Heart right ventricle (tissue), 16 donors: ENCODE results near the gene SCYGR8. TPM values are rescaled to one million over a fixed set of nuclear protein-coding genes. Genes with fewer than 3 reads are reported as not detected.
"Not testable (repeated sequence)": the region's sequence is repeated elsewhere in the genome, so short reads cannot be mapped to it uniquely, and the experiment has no call there.

Source experiments
- ATAC-seq, 8 donors: fragments of 200-7000 bp; cut with Tn5 transposase; one replicate each; pipeline ENCODE4 v1.9.1; 2020; ENCODE audit warnings: mild to moderate bottlenecking in 8 of 8, moderate library complexity in 8 of 8, moderate number of reproducible peaks in 1 of 8
- DNase-seq, 2 donors: peaks; one replicate each; pipeline ENCODE4 v3.0.0-alpha.2; 2020
- H3K27ac ChIP-seq, 10 donors: fragments of 200-600 bp; sonication (generic) in 2 of 10; one replicate each; pipeline versions ENCODE4 v1.5.0 to v1.8.0; 2020 to 2022; ENCODE audit warnings: mild to moderate bottlenecking in 3 of 10
- H3K27me3 ChIP-seq, 7 donors: fragments of 200-600 bp; one replicate each; pipeline ENCODE4 v1.8.0; 2021 to 2022; ENCODE audit warnings: mild to moderate bottlenecking in 2 of 7
- H3K36me3 ChIP-seq, 9 donors: fragments of 200-600 bp; sonication (generic) in 1 of 9; one replicate each; pipeline versions ENCODE4 v1.5.0 to v1.8.0; 2020 to 2022; ENCODE audit warnings: mild to moderate bottlenecking in 2 of 9
- H3K4me1 ChIP-seq, 9 donors: fragments of 200-600 bp; sonication (generic) in 1 of 9; one replicate each; pipeline versions ENCODE4 v1.5.0 to v1.8.0; 2020 to 2022; ENCODE audit warnings: mild to moderate bottlenecking in 4 of 9
- H3K4me3 ChIP-seq, 10 donors: fragments of 200-600 bp; sonication (generic) in 2 of 10; one replicate each; pipeline versions ENCODE4 v1.5.0 to v1.8.0; 2020 to 2022; ENCODE audit warnings: mild to moderate bottlenecking in 7 of 10, moderate library complexity in 2 of 10
- H3K9me3 ChIP-seq, 11 donors: fragments of 200-600 bp in 10 of 11; sonication (generic) in 2 of 11; one replicate each; pipeline versions ENCODE4 v1.5.0 to v1.8.0; 2013 to 2022; ENCODE audit warnings: mild to moderate bottlenecking in 2 of 11, control low read depth in 1 of 11, moderate library complexity in 1 of 11
- CTCF ChIP-seq, 9 donors: fragments of 200-600 bp; sonication (generic) in 2 of 9; IDR thresholded peaks; one replicate each; pipeline versions ENCODE4 v1.5.0 to v1.8.0; 2021 to 2022; ENCODE audit warnings: antibody characterized with exemption in 9 of 9, mild to moderate bottlenecking in 5 of 9, moderate library complexity in 1 of 9
- WGBS, 2 donors: extraction: QIAGEN DNeasy Blood & Tissue Kit; methylation state at CpG; one replicate each; pipeline ENCODE4 v1.1.7; 2013; ENCODE audit warnings: inconsistent platforms in 1 of 2; 5-methylcytosine and 5-hydroxymethylcytosine counted together
- intact Hi-C, 10 donors: fragments of 100-400 bp; cut with DNase I; formaldehyde crosslinking; loops; one replicate each; pipeline versions ENCODE4 v1.11.1 to v1.14.2; 2022
- polyA plus RNA-seq, 2 donors: library from polyadenylated mRNA; stranded (reverse); fragments of 200-250 nt; gene quantifications; one replicate each; pipeline ENCODE4 v1.2.3, GENCODE V29; 2013
- total RNA-seq, 10 donors: library from RNA; stranded (reverse); fragmentation: NEBNext Ultra II Directional in 3 of 10; extraction: Animal tissue kit (Norgen Biotek cat#: 25700) in 3 of 10; gene quantifications; one replicate each; pipeline versions ENCODE4 v1.2.1 to v1.2.4, GENCODE V29; 2021 to 2023
- donor health status: Arrhythmogenic right ventricular cardiomyopathy.
- donor health status: ischemic (EF 13 %, LVEDD 7.1; RV severe dilation, severe dysfunction).
- donor health status: healthy with polysubstance abuse.
- donor health status: DM: no; HTN: yes; CAD: no.
- donor health status: DM: no; HTN: no; CAD: no.
- donor health status: ischemic (EF 25% LVEDD 6.9; RV normal size, moderate dysfunction).
- donor health status: ischemic (EF 25% LVEDD 5.7; RV mildly dilated, moderate dysfunction).
- donor health status: healthy.
- donor health status: DM: yes; HTN: yes; CAD: no.
- donor health status: Ischemic cardiomyopathy.
- donor health status: ischemic (EF 35%, LVEDD 5.7; RV mildly dilated, moderate dysfunction).
- donor health status: nonischemic (EF 11% LVEDD 7.7; RV severe dilation, severe dysfunction).
- donor health status: DM: yes; HTN: yes; CAD: no.
- donor health status: PGD.
- donor health status: ischemic (EF 29% LVEDD 5.4; RV normal size, mild dysfunction).
- donor health status: nonischemic (EF 23%, LVEDD 6.1; RV moderate dilation, normal function).

The SCYGR8 gene
- total and polyA plus RNA-seq, 12 donors = not detected

- whole genome bisulfite sequencing, 2 donors = 90 to 93% methylated on average over 4 of the region's 4 CpGs
- Histone ChIP-seq H3K27ac (no peak overlapping the region), H3K36me3 (no peaks in the 10 kb centered on the region), H3K4me3 (no peak overlapping the region), H3K27me3 (peaks cover 0 to 28% (median 8%) of the 10 kb centered on the region in 7 donors), H3K9me3 (no peaks in the 10 kb centered on the region), H3K4me1 (peaks cover 0 to 16% (median 11%) of the 10 kb centered on the region in 9 donors)
- DNase-seq (no peak), ATAC-seq (no peak)
- intact Hi-C loops = no loop called here
- TF ChIP-seq CTCF (IDR thresholded peaks at IDR 0.05) = no peak
Measured at GRCh38 chr2:227720680-227721079, 25.0 kb upstream of the SCYGR8 start.

GRCh38 chr2:227722821-227723220 lies 22.9 kb upstream of the SCYGR8 start:
- H3K4me3 ChIP-seq, ATAC-seq, DNase-seq, H3K36me3 ChIP-seq, H3K9me3 ChIP-seq, H3K27ac ChIP-seq, H3K4me1 ChIP-seq, intact Hi-C loops: not testable (repeated sequence)
- 76 to 78% methylated on average over 7 of the region's 7 CpGs for WGBS, 2 donors
- H3K27me3 ChIP-seq = peaks cover 0 to 28% (median 8%) of the 10 kb centered on the region in 7 donors

GRCh38 chr2:227724394-227725039 lies 21.2 kb upstream of the SCYGR8 start, which contains the start of gene SCYGR6:
SCYGR6 (minus strand) TSS chr2:227724757; CDS start chr2:227724757, 0 bp downstream.
- peaks cover 0 to 26% (median 5%) of the 10 kb centered on the region in 7 donors for H3K27me3 ChIP-seq
- no peak for ATAC-seq
- no peak for TF ChIP-seq CTCF (IDR thresholded peaks at IDR 0.05)
- intact Hi-C loops = no loop called here
- H3K27ac ChIP-seq = no peak within 1 kb of the TSS
- DNase-seq = no peak
- no peak within 1 kb of the TSS for H3K4me3 ChIP-seq
- 87 to 90% methylated on average over 15 of the region's 15 CpGs for WGBS, 2 donors
- no peaks in the 10 kb centered on the region for H3K4me1 ChIP-seq
- no peaks in the 10 kb centered on the region for H3K36me3 ChIP-seq
- no peaks in the 10 kb centered on the region for H3K9me3 ChIP-seq

GRCh38 chr2:227728035-227728434 lies 17.7 kb upstream of the SCYGR8 start, which contains the start of gene SCYGR7:
SCYGR7 (plus strand) TSS chr2:227728335; CDS start chr2:227728335, 0 bp downstream.
- H3K4me3 ChIP-seq = no peak within 1 kb of the TSS
- H3K27me3 ChIP-seq = peaks cover 0 to 28% (median 8%) of the 10 kb centered on the region in 7 donors
- WGBS, 2 donors = 92 to 95% methylated on average over 5 of the region's 5 CpGs
- ATAC-seq (no peak), DNase-seq (no peak)
- no peak for TF ChIP-seq CTCF (IDR thresholded peaks at IDR 0.05)
- H3K9me3 ChIP-seq = no peaks in the 10 kb centered on the region
- H3K27ac ChIP-seq = no peak within 1 kb of the TSS
- intact Hi-C loops = no loop called here
- H3K36me3 ChIP-seq = no peaks in the 10 kb centered on the region
- H3K4me1 ChIP-seq = no peaks in the 10 kb centered on the region

GRCh38 chr2:227739351-227739750 lies 6.3 kb upstream of the SCYGR8 start:
- Histone ChIP-seq H3K4me3 (no peak overlapping the region), H3K36me3 (no peaks in the 10 kb centered on the region), H3K4me1 (no peaks in the 10 kb centered on the region), H3K27ac (no peak overlapping the region), H3K9me3 (no peaks in the 10 kb centered on the region), H3K27me3 (peaks cover 0 to 10% (median 3%) of the 10 kb centered on the region in 7 donors)
- DNase-seq = no peak
- 72 to 73% methylated on average over 14 of the region's 14 CpGs for WGBS, 2 donors
- intact Hi-C loops = no loop called here
- TF ChIP-seq CTCF (IDR thresholded peaks at IDR 0.05) = no peak
- no peak for ATAC-seq

- ATAC-seq, H3K4me3 ChIP-seq, H3K4me1 ChIP-seq, H3K27ac ChIP-seq, H3K9me3 ChIP-seq, intact Hi-C loops, H3K36me3 ChIP-seq, DNase-seq: not testable (repeated sequence)
- 62 to 64% methylated on average over 7 of the region's 7 CpGs for WGBS, 2 donors
- peaks cover 0 to 10% (median 3%) of the 10 kb centered on the region in 7 donors for H3K27me3 ChIP-seq
Measured at GRCh38 chr2:227740705-227741104, 5.0 kb upstream of the SCYGR8 start.
